IMR-90 (cell line): ENCODE measurements around the gene IQGAP2.

ENCODE experiments used
- CEBPB ChIP-seq: IDR thresholded peaks from 2 replicates; pipeline ENCODE4 v1.6.1; 2012; ENCODE audit warnings: low read depth, low read length, improper control_type of control experiment
- POLR2A ChIP-seq: IDR thresholded peaks from 2 replicates; pipeline ENCODE4 v1.6.1; 2012; ENCODE audit warnings: mild to moderate bottlenecking, low read depth, low read length

GRCh38 chr5:76476474-76477038 lies 73.5 kb downstream of the IQGAP2 start:
- TF ChIP-seq POLR2A = no peak
- TF ChIP-seq CEBPB = no peak
